Glutamatergic neuron (in vitro differentiated cells): ENCODE results near the gene ATP2A3. TPM values are rescaled to one million over a fixed set of nuclear protein-coding genes. Genes with fewer than 3 reads are reported as not detected.

Source experiments
- DNase-seq: peaks from one replicate; pipeline ENCODE4 v3.0.0; 2022
- H3K27ac Mint-ChIP-seq: one replicate; pipeline ENCODE4 v1.8.0; 2020; ENCODE audit warnings: mild to moderate bottlenecking, mixed read lengths, inconsistent platforms; ENCODE audit not compliant: unreplicated experiment
- H3K27me3 Mint-ChIP-seq: one replicate; pipeline ENCODE4 v1.8.0; 2020; ENCODE audit warnings: mild to moderate bottlenecking, moderate library complexity, mixed read lengths, inconsistent platforms; ENCODE audit not compliant: unreplicated experiment
- H3K36me3 Mint-ChIP-seq: one replicate; pipeline ENCODE4 v1.8.0; 2020; ENCODE audit warnings: mild to moderate bottlenecking, mixed read lengths, inconsistent platforms; ENCODE audit not compliant: unreplicated experiment
- H3K4me1 Mint-ChIP-seq: one replicate; pipeline ENCODE4 v1.8.0; 2020; ENCODE audit warnings: mild to moderate bottlenecking, low read depth, mixed read lengths, inconsistent platforms; ENCODE audit not compliant: unreplicated experiment
- H3K4me3 Mint-ChIP-seq: one replicate; pipeline ENCODE4 v1.8.0; 2020; ENCODE audit warnings: mild to moderate bottlenecking, mixed read lengths, inconsistent platforms; ENCODE audit not compliant: unreplicated experiment
- H3K9me3 Mint-ChIP-seq: one replicate; pipeline ENCODE4 v1.8.0; 2020; ENCODE audit warnings: mild to moderate bottlenecking, moderate library complexity, mixed read lengths, inconsistent platforms; ENCODE audit not compliant: unreplicated experiment
- total RNA-seq: library from RNA; stranded (reverse); fragmentation: NEBNext Ultra II Directional; extraction: Animal tissue kit (Norgen Biotek cat#: 25700); gene quantifications from one replicate; pipeline ENCODE4 v1.2.1, GENCODE V29; 2021; ENCODE audit not compliant: unreplicated experiment
- TF ChIP-seq, protein P1 (sequence below): fragments of 200-600 bp; sonication (generic); IDR thresholded peaks from one replicate; pipeline ENCODE4 v1.5.0; 2021; ENCODE audit not compliant: partially characterized antibody, unreplicated experiment

The ATP2A3 gene
- total RNA-seq, 1 donor from 2014 or later = 97.8 TPM

GRCh38 chr17:3900646-3901045 lies 63.6 kb downstream of the ATP2A3 start:
- TF ChIP-seq, protein P1, sequence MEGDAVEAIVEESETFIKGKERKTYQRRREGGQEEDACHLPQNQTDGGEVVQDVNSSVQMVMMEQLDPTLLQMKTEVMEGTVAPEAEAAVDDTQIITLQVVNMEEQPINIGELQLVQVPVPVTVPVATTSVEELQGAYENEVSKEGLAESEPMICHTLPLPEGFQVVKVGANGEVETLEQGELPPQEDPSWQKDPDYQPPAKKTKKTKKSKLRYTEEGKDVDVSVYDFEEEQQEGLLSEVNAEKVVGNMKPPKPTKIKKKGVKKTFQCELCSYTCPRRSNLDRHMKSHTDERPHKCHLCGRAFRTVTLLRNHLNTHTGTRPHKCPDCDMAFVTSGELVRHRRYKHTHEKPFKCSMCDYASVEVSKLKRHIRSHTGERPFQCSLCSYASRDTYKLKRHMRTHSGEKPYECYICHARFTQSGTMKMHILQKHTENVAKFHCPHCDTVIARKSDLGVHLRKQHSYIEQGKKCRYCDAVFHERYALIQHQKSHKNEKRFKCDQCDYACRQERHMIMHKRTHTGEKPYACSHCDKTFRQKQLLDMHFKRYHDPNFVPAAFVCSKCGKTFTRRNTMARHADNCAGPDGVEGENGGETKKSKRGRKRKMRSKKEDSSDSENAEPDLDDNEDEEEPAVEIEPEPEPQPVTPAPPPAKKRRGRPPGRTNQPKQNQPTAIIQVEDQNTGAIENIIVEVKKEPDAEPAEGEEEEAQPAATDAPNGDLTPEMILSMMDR = no peak
- no peak overlapping the region for H3K27ac Mint-ChIP-seq
- no peaks in the 10 kb centered on the region for H3K36me3 Mint-ChIP-seq
- peaks cover 15% of the 10 kb centered on the region for H3K4me1 Mint-ChIP-seq
- peaks cover 12% of the 10 kb centered on the region for H3K9me3 Mint-ChIP-seq
- H3K27me3 Mint-ChIP-seq = peaks cover 2% of the 10 kb centered on the region
- H3K4me3 Mint-ChIP-seq = no peak overlapping the region
- DNase-seq = no peak

DNA sequence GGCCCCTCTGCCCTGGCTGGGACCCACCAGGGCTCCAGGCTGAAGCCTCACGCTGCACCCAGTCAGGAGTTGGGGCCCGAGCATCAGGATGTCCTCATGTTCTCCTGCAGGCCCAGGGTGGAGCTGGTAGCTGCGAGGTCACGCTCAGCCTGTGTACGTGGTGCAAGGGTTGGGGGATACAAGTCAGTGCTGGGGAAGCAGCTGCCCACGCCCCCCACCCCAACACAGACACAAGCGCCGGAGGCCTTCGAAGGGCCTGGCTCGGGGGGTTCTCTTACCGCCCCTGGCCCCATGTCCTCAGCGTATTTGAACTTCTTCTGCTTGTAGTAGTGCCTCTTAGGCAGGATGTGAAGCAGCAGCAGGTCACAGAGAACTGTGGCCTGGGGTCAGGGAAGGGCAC lies 66.5 kb downstream of the ATP2A3 start:
- Mint-ChIP-seq H3K27me3 (peaks cover 5% of the 10 kb centered on the region), H3K27ac (no peak overlapping the region), H3K36me3 (no peaks in the 10 kb centered on the region), H3K4me1 (peaks cover 23% of the 10 kb centered on the region), H3K9me3 (peaks cover 7% of the 10 kb centered on the region), H3K4me3 (no peak overlapping the region)
- TF ChIP-seq, protein P1 = no peak
- DNase-seq = no peak

GRCh38 chr17:3896968-3897235 lies 67.3 kb downstream of the ATP2A3 start:
- peaks cover 7% of the 10 kb centered on the region for H3K9me3 Mint-ChIP-seq
- TF ChIP-seq, protein P1 = no peak
- no peak for DNase-seq
- H3K4me3 Mint-ChIP-seq = no peak overlapping the region
- H3K36me3 Mint-ChIP-seq = no peaks in the 10 kb centered on the region
- H3K27ac Mint-ChIP-seq = no peak overlapping the region
- H3K27me3 Mint-ChIP-seq = peaks cover 5% of the 10 kb centered on the region
- H3K4me1 Mint-ChIP-seq = peaks cover 23% of the 10 kb centered on the region

- TF ChIP-seq, protein P1 = no peak
- H3K4me3 Mint-ChIP-seq = no peak overlapping the region
- H3K4me1 Mint-ChIP-seq = peaks cover 26% of the 10 kb centered on the region
- H3K27me3 Mint-ChIP-seq = peaks cover 10% of the 10 kb centered on the region
- H3K27ac Mint-ChIP-seq = no peak overlapping the region
- peaks cover 10% of the 10 kb centered on the region for H3K9me3 Mint-ChIP-seq
- no peak for DNase-seq
- H3K36me3 Mint-ChIP-seq = no peaks in the 10 kb centered on the region
These were observed 67.9 kb downstream of the ATP2A3 start for GRCh38 chr17:3896108-3896967.

DNA sequence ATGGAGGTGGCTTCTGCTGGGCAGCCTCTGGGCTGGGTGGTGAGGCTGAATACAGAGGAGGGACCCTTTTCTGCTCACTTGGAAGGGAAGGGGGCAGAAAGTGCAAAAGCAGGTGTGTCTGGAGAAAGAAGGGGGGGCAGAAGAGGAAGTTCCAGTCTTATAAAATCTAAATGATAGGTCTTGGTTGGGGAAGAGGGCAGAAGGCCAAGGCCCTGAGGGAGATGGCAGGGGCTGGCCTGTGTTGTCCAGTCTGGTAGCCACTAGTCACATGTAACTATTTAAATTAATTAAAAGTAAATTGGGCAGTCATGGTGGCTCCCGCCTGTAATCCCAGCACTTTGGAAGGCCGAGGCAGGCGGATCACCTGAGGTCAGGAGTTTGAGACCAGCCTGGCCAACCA lies 68.9 kb downstream of the ATP2A3 start:
- TF ChIP-seq, protein P1 = no peak
- peak overlapping the region; percentile 25 for H3K4me3 Mint-ChIP-seq
- H3K36me3 Mint-ChIP-seq = no peaks in the 10 kb centered on the region
- peaks cover 13% of the 10 kb centered on the region for H3K27me3 Mint-ChIP-seq
- DNase-seq = no peak
- no peak overlapping the region for H3K27ac Mint-ChIP-seq
- peaks cover 9% of the 10 kb centered on the region for H3K9me3 Mint-ChIP-seq
- H3K4me1 Mint-ChIP-seq = peaks cover 35% of the 10 kb centered on the region
